Measurements from ENCODE around the gene RRH.

The RRH gene

DNA sequence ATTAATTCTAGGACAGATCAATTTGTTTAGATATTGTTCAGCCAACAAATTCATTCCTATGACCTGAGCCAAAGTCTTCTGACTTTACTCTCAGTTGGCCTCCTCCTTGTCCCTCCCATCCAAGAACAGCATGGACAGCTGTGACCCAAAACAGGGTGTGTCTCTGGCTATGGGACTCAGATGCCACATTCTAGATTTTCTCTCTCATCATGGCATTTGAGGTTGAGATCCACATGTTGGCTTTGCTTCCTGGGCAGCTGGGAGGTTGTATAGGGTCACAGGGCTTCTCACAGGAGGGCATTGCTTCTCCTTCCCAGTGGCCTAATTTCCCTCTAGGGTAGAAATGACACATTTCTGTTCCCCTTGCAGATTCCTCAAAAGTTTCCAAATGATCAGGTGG is 62.3 kb downstream of the RRH start:
- no peak for DNase-seq

All from activated CD4-positive, alpha-beta T cell treated with anti-CD3 and anti-CD28 coated beads for 4 hours (primary cell).